Measurements from ENCODE around the gene KAZN. TPM values are rescaled to one million over a fixed set of nuclear protein-coding genes. Genes with fewer than 3 reads are reported as not detected.

KAZN gene
- total RNA-seq, 1 experiment from 2014 or later, result 15.6 TPM

- H3K27ac ChIP-seq, result no peak overlapping the region
- no peak overlapping the region for H3K4me2 ChIP-seq
- CTCF ChIA-PET, result no interaction called here
These were observed 278.3 kb downstream of the KAZN start for GRCh38 chr1:14876747-14877146.

GRCh38 chr1:14877224-14877623 lies 278.7 kb downstream of the KAZN start:
- ChIA-PET CTCF (no interaction called here), POLR2A (ENCODE audit: unreplicated experiment) (interaction anchor here (0.7 kb wide), 1 partner anchor 631 kb away, joined by 4 read pairs; no protein-coding TSS in a partner anchor)
- Histone ChIP-seq H3K79me2 (ENCODE audit: low read depth) (no peaks in the 10 kb centered on the region), H3F3A (ENCODE audit: insufficient read depth, low read depth) (no peaks in the 10 kb centered on the region), H3K9me2 (ENCODE audit: insufficient read depth) (no peaks in the 10 kb centered on the region), H3K4me3 (no peak overlapping the region), H3K27ac (no peak overlapping the region), H3K9me3 (ENCODE audit: insufficient read depth, low read depth) (no peaks in the 10 kb centered on the region), H3K4me1 (replicated peaks; ENCODE audit: insufficient read depth) (no peaks in the 10 kb centered on the region), H3K36me3 (ENCODE audit: low read depth) (no peaks in the 10 kb centered on the region), H3K27me3 (ENCODE audit: insufficient read depth, low read depth) (no peaks in the 10 kb centered on the region), H2AFZ (no peak overlapping the region), H4K20me1 (ENCODE audit: insufficient read depth) (no peaks in the 10 kb centered on the region), H3K4me2 (no peak overlapping the region)
- no TSS peak for BruUV-seq (replicated peaks)
- intact Hi-C loops (cut with micrococcal nuclease; ENCODE audit: unreplicated experiment), result no loop called here
- DNase-seq, result no peak
- TF ChIP-seq CTCF (conservative IDR thresholded peaks at IDR 0.05), result no peak
- no peak for TF ChIP-seq EZH2 (IDR thresholded peaks at IDR 0.05; ENCODE audit: low read depth)

More at GRCh38 chr1:14876747-14877146, 278.3 kb downstream of the KAZN start:
- Histone ChIP-seq H3K4me3 (no peak overlapping the region), H3K9me2 (ENCODE audit: insufficient read depth) (no peaks in the 10 kb centered on the region), H4K20me1 (ENCODE audit: insufficient read depth) (no peaks in the 10 kb centered on the region), H3K4me1 (replicated peaks; ENCODE audit: insufficient read depth) (no peaks in the 10 kb centered on the region), H3K9me3 (ENCODE audit: insufficient read depth, low read depth) (no peaks in the 10 kb centered on the region), H3K79me2 (ENCODE audit: low read depth) (no peaks in the 10 kb centered on the region), H3K27me3 (ENCODE audit: insufficient read depth, low read depth) (no peaks in the 10 kb centered on the region), H3F3A (ENCODE audit: insufficient read depth, low read depth) (no peaks in the 10 kb centered on the region), H3K36me3 (ENCODE audit: low read depth) (no peaks in the 10 kb centered on the region), H2AFZ (no peak overlapping the region)
- TF ChIP-seq EZH2 (IDR thresholded peaks at IDR 0.05; ENCODE audit: low read depth) (no peak), CTCF (conservative IDR thresholded peaks at IDR 0.05) (no peak)
- intact Hi-C loops (cut with micrococcal nuclease; ENCODE audit: unreplicated experiment), result no loop called here
- BruUV-seq (replicated peaks), result no TSS peak
- DNase-seq, result no peak
- POLR2A ChIA-PET (ENCODE audit: unreplicated experiment), result interaction anchor here (0.7 kb wide), 1 partner anchor 631 kb away, joined by 4 read pairs; no protein-coding TSS in a partner anchor

DNA sequence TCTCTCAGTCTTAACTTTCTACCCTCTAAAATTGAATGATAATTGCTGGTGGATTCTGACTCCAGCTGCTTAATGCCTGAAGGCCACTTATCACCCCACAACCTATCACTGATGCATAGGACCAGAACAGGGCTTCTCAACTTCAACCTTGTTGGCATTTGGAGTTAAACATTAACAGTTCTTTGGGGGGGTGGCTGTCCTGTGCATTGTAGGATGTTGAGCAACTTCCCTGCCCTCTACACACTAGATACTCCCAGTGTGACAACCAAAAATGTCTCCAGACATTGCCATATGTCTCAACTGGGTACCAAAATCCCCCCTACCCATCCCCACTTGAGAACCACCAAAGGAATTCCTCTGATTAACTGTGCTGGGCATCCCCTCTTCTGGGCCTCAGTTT lies 279.6 kb downstream of the KAZN start:
- no peak for DNase-seq
- intact Hi-C loops (cut with micrococcal nuclease; ENCODE audit: unreplicated experiment), result no loop called here
- no peaks in the 10 kb centered on the region for H3K36me3 ChIP-seq (ENCODE audit: low read depth)
- BruUV-seq (replicated peaks), result no TSS peak
- no peak for TF ChIP-seq EZH2 (IDR thresholded peaks at IDR 0.05; ENCODE audit: low read depth)
- H3F3A ChIP-seq (ENCODE audit: insufficient read depth, low read depth), result no peaks in the 10 kb centered on the region
- POLR2A ChIA-PET (ENCODE audit: unreplicated experiment), result no interaction called here
- H4K20me1 ChIP-seq (ENCODE audit: insufficient read depth), result no peaks in the 10 kb centered on the region
- no peak overlapping the region for H3K27ac ChIP-seq
- H3K79me2 ChIP-seq (ENCODE audit: low read depth), result no peaks in the 10 kb centered on the region
- CTCF ChIA-PET, result no interaction called here
- H3K4me1 ChIP-seq (replicated peaks; ENCODE audit: insufficient read depth), result no peaks in the 10 kb centered on the region
- H3K4me3 ChIP-seq, result no peak overlapping the region
- no peak overlapping the region for H3K4me2 ChIP-seq
- H3K27me3 ChIP-seq (ENCODE audit: insufficient read depth, low read depth), result no peaks in the 10 kb centered on the region
- no peaks in the 10 kb centered on the region for H3K9me2 ChIP-seq (ENCODE audit: insufficient read depth)
- H3K9me3 ChIP-seq (ENCODE audit: insufficient read depth, low read depth), result no peaks in the 10 kb centered on the region
- H2AFZ ChIP-seq, result no peak overlapping the region

- H3K4me2 ChIP-seq, result no peak overlapping the region
- CTCF ChIA-PET, result no interaction called here
- no TSS peak for BruUV-seq (replicated peaks)
- no peak overlapping the region for H3K27ac ChIP-seq
- TF ChIP-seq EZH2 (IDR thresholded peaks at IDR 0.05; ENCODE audit: low read depth) (no peak), CTCF (conservative IDR thresholded peaks at IDR 0.05) (no peak)
- no peaks in the 10 kb centered on the region for H3K9me3 ChIP-seq (ENCODE audit: insufficient read depth, low read depth)
- no peaks in the 10 kb centered on the region for H3K27me3 ChIP-seq (ENCODE audit: insufficient read depth, low read depth)
- H2AFZ ChIP-seq, result no peak overlapping the region
- intact Hi-C loops (cut with micrococcal nuclease; ENCODE audit: unreplicated experiment), result no loop called here
- H3K9me2 ChIP-seq (ENCODE audit: insufficient read depth), result no peaks in the 10 kb centered on the region
- no peak overlapping the region for H3K4me3 ChIP-seq
- H4K20me1 ChIP-seq (ENCODE audit: insufficient read depth), result no peaks in the 10 kb centered on the region
- no peaks in the 10 kb centered on the region for H3K36me3 ChIP-seq (ENCODE audit: low read depth)
- H3F3A ChIP-seq (ENCODE audit: insufficient read depth, low read depth), result no peaks in the 10 kb centered on the region
- DNase-seq, result no peak
- POLR2A ChIA-PET (ENCODE audit: unreplicated experiment), result no interaction called here
- H3K4me1 ChIP-seq (replicated peaks; ENCODE audit: insufficient read depth), result no peaks in the 10 kb centered on the region
- no peaks in the 10 kb centered on the region for H3K79me2 ChIP-seq (ENCODE audit: low read depth)
These were observed 280.5 kb downstream of the KAZN start for GRCh38 chr1:14878951-14879350.
